HG02870 (cell line): ENCODE measurements around the gene SLC22A4.

ENCODE experiments used
- ATAC-seq: cut with Tn5 transposase; IDR thresholded peaks from one replicate; pipeline ENCODE4 v1.9.1; 2021; ENCODE audit warnings: mild to moderate bottlenecking, moderate library complexity; ENCODE audit not compliant: unreplicated experiment

The SLC22A4 gene

DNA sequence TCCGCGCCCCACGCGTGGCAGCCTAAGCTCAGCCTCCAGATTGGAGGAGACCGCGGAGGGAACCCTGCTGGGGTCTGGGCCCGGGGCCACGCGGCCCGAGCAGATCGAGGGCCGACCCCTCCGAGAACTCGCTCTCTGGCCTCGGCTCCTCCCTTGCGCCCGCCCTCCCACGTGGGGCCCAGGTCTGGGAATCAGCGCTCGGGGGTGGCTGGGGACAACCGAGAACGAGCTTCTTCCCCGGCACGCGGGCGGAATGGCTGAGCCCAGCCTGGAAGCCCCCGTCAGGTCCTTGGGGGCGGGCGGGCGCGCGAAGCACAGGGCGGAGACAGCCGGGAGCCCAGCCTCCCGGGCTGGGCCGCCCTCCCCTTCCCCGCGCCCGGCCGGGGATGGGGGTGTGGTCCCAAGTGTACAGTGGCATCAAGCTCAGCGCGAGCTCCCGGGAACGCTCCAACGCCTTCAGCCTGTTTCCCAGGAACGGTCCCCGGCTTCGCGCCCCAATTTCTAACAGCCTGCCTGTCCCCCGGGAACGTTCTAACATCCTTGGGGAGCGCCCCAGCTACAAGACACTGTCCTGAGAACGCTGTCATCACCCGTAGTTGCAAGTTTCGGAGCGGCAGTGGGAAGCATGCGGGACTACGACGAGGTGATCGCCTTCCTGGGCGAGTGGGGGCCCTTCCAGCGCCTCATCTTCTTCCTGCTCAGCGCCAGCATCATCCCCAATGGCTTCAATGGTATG is at the start of gene SLC22A4:
TSS of gene SLC22A4 (plus strand) at position 403 of the 736 bp plus-strand sequence. CDS start at position 626, 223 bp downstream.
- peak; percentile 67 for ATAC-seq

DNA sequence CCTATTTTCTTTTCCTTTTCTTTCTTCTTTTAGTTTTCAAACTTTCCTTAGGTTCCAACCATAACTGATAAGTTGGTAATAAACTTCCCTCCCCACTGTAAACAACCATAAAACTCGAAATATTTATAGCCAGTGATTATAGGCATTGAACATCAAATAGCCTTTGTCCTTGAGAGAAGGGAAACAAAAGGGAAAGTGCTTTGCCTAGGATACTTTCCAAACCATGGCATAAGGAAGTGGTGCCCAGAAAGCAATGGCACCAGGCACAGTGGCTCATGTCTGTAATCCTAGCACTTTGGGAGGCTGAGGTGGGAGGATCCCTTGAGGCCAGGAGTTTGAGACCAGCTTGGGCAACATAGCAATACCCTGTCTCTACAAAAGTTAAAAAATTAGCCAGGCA is 48.6 kb upstream of the SLC22A4 start:
- ATAC-seq: no peak

DNA sequence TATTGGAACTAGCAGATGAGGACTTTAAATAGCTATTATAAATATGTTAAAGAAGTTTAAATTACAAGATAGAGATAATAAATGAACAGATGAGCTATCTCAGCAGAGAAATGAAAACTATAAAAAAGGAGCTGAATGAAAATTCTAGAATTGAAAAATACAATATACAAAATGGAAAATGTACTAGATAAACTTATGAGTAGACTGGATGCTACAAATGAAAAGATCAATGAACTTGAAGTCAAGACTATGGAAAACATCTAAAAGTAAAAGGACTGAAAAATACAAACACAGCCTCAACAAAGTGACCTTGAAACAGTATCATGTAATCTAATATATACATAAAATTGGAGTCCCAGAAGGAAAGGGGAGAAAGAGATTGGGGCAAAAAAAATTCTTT is 47.4 kb upstream of the SLC22A4 start:
- ATAC-seq: no peak

DNA sequence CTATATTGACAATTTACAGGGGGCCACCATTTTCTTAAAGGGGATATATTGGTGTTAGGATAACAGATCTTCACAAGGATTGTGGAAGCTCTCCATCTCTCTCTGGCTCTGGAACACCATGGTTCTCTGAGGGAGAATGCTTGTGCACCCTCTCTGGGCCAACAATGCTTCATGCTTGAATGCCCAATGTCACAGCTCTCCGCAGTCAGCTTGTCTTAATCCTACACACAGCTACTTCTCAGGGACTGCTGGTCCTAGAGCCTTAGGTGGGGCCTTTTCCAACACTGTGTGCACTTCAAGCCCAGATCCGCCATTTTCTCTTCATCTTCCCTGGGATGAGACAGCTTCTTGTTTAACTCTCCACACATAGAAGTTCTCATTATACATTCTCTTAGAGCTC is 43.6 kb upstream of the SLC22A4 start:
- ATAC-seq: no peak

DNA sequence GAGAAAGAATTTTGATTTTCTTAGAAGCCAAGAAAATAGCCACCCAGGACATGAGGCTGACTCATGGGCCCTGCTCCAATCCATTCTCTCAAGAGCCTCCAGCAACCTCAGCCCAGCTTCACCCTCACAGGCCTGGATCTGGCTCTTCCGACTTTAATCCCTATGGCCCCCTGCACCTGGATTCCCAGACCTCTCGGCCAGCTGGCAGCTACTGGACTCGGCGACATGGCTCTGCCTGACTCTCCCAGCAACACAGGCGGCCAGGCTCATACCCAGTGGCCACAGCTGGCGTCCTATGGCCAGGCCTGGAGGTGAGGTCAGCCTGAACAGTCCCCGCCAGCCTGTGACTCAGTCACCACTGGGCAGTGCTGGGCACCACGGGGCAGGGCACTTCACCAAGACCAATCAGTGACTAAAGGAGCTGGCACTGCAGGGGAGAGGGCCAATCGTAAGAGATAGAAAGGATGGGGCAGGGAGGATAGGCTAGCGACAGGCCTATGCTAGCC is 42.9 kb upstream of the SLC22A4 start:
- ATAC-seq: no peak

DNA sequence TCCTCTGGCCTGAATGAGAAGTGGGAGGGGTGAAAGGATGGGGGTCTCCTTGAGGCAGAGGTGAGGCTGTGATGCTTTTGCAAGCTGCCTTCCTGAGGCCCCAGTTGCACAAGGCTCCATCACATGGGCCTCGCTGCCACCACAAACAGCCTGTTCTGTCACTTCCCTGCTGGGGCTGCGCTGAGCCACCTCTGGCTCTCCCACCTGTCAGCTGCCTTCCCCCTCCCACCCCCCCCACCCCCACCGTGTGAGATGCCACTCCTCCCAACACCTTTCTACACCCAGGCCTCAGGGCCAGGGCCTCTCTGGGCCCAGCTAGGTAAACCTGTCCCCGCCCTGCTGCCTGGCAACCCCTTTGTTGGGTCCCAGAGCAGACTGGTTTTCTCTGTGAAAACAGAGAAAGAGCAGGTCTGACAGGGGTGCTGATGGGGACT is 41.2 kb upstream of the SLC22A4 start:
- no peak for ATAC-seq

DNA sequence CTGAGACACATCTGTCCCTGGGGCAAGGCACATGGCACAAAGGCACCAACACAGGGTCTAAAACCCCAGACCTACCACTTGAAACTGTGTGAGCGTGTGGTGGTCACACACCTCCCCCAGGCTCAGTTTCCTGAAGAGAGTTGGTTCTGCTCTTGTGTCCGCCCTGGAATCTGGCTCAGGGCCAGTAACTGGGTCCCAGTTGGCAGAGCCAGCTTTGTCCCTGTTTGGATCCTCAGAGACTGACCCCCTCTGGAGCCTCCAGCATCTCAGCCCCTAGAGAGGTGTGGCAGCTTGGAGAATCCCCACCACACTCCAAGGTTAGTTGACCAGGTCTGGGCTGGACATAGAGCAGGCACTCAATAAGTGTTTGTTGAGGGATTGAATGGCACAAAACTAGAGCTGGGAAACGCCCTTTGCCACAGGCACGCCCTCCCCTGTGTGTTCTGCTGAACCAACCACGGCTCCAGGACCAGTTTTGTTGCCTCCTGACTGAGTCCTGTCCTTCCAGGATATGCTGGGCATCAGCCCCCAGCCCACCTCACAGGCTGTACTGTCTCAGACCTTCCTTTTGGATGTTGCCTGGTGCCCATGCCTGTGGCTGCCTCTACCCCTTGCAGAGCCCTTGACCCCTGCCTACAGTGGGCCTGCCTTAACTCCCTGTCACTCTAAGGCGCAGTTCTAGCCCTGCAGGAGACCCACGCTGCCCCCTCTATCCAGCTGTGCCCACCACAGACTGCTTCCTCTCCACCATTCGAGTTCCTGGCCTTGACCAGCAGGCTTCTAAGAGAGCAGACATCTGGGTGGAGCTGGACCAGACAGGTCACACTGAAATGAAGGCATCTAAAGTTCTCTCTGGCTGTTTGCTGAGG is 40.5 kb upstream of the SLC22A4 start:
- no peak for ATAC-seq

DNA sequence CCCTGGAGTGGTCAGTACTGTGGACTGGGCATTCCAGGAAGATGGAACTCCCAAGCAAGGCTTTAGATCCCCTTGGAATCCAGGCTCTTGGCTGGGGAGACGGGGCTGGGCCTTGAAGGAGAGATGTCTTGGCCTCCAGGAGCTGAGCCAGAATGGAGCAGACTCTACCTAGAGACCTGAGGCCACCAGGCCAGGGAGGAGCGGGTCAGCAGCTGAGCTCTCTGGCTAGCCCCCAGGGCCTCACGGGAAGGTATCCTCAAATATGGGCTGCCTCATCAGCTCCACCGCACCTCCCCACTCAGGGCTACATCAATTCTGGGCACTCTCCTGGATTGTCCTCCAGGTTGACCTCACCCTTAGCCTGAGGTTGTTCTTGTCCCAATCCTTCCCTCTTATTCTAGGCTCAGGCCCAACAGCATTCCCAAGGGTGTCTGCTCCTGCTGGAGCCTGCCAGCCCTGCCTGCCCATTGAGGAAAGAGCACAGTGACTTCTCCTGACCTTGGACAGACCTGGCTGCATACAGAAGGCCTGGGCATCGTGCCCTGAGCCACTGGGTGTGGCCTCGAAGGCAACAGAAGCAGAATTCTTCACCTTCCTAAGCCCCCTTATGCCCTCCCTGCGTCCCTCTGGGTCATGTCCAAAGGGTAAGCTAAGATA is 39.7 kb upstream of the SLC22A4 start:
- ATAC-seq: no peak

DNA sequence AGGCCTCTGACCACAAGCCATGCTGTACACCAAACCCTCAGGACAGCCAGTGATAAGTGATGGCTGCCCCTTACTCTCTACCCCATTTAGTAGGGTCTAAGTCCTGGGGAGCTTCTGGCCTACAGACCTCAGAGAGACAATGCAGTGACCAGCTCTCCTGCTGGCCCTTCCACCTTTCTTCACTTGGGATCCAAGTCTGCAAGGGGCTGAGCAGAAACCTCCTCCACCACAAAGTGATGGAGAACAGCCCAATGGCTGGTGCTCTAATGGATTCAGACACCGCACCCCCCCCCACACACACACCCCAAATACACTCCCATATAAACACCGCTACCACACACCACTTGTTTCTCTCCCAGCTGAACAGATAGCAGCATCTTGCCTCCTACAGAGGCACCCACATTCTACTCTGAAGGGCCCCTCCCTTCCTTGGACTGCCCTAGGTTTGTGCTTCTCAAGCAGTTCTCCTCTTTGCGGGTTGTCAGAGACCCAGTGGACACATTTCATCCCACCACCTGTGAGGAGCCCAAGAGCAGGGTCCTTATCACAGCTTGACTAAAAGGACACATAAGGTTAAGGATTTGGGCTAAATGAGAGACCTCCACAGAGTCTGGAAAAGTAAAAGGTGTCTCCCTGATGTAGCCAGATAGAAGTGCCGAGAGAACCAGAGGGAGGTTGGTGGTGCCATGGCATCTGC is 38.0 kb upstream of the SLC22A4 start:
- no peak for ATAC-seq

DNA sequence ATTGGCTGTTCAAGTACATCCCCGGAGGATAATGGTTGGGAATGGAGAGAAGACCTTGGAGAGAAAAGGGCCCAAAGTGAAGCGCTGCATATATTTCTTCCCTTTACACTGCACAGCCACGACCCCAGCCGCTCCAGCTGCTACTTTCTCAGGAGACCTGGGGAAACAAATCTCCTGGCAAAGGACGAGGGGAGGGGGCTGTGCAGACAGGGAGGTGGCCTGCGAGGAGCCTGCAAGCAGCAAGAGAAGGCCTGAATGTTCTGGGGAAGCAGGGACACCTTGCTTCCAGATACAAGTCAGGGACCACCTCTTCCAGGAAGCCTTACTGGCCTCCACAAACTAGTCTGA is 37.4 kb upstream of the SLC22A4 start:
- no peak for ATAC-seq

DNA sequence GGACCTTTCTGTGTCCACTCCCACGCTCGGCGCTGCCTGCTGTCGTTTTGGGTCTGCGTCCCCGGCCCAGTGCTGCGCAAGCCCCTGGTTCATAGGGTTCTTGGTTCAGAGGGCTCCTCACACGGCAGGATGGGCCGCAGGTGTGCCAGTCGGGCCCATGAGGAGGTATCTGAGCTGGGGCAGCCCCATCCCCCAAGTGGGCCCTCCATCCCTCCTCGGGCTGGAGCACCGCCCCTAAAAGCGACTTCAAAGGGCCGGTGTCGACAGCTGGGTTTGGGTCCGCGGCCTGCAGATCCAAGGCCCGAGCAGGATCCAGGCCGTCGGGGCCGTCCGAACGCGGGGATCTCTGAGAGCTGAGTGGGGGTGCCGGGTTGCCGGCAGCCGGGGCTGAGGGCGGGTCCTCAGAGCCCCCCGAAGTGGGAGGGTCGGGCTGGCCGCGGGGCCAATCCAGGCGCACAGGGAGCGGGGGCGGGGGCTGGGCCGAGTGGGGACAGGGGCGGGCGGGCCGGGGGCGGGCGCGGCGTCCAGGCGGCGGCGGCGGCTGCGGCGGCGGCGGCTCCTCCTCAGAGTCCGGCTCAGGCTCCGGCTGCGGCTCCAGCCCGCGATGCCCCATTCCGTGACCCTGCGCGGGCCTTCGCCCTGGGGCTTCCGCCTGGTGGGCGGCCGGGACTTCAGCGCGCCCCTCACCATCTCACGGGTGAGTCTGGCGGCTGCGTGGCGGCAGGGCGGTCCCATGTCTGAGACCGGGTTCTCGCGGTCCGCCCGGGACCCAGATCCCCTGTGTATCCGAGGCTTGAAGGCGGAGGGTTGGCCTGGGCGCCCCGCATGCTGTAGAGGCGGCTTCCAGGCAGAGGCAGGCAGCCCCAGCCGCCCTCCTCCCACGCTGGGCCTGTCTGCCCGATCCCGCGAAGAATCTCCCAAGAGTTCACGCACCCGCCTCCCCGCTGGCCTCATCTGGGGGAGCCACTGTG is 36.8 kb upstream of the SLC22A4 start, which contains the start of gene PDLIM4:
TSS of gene PDLIM4 (plus strand) at position 566 of the 971 bp plus-strand sequence. CDS start at position 605, 39 bp downstream.
- no peak for ATAC-seq

DNA sequence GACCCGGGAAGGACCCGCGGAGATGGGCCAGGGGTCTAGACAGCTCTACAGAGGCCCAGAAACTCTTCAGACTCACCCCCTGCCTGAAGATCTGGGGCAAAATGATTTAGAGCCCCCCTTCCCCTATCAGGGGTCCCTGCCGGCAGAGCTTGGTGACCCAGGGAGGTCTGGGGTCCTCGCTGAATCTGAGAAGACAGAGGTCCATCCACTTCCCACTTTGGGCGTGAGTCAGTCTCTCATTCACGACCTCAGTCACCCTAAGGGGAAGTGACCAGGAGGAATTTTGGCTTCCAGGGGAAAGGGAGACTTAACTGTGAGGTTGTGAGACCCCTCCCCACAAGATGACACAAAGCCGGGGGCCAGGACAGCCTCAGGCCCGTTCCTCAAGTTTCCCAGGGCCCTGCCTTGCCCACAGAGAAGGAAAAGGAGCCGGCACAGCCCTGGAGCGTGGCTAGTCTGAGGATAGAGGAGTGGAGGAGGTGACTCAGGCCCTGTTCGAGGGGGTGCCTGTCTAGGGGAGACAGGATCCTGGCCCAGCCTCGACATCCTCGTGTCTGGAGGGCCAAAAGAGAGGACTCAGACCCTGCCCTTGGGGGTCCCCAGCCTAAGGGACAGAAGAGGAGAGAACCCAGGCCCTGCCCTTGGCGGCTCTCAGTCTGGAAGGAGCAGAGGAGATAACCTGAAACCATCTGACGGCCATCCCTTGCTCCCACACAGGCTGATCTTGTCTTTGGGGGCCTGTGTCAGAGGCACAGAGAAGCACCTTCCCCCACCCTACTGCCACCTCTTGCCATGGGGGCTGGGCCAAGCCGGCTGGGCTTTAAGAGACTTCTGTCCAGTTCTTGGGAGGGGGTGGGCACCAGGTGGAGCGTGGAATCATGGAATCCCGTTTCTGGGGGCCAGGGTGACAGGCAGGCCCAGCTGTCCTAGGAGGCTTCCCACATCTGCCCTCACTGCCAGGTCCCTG is 35.8 kb upstream of the SLC22A4 start:
- no peak for ATAC-seq

DNA sequence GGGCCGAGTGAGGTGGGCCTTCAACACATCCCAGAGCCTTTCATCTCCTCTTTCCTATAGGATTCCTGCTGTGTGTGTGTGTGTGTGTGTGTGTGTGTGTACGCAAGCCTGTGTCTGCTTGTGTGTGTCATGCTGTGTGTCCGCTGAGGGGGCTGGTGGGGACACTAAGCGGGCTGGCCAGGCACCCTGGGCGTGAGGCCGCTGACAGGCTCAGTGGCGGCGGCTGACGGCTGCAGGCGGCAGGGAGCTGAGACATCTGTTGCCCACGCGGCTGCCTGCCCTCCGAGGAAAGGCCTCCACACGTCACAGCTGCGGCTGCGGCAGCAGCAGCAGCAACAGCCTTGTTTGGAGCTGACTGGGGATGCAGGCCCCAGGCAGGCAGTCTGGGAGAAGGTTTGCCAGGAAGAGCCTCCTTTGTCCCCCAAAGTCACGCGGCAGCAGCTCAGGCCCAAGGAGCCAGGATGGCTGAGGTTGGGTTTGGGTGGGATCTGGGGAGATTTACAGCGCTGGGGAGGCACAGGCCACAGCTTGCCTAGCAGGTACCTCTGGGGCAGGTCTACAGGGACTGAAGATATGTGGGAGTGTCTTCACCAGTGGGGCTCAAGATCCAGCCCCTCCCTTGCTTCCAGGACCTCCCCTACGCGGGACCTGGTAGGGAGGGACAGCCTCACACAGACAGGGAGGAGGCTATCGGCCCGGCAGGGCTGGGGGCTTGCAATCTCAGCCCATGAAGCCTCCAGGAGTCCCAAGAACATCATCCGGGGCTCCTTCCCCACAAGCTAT is 34.9 kb upstream of the SLC22A4 start:
- ATAC-seq: no peak

DNA sequence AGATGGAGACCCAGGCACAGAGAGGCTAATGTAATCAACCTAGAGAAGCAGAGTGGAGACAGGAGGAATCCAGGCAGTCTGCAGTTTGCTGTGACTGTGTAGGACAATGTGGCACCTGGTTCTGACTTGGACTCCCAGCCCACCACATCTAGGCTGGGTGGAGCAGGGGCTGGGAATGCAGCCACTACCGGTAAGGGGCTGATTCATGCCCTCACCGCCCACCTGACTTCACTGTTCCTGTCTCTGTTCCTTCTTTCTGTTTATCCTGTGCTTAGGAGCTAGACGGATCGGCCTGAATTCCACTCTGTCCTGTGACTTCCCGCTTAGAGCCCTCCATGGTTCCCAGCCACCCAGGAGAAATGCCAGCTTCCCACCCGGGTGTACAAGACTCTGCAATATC is 34.1 kb upstream of the SLC22A4 start:
- ATAC-seq: no peak

DNA sequence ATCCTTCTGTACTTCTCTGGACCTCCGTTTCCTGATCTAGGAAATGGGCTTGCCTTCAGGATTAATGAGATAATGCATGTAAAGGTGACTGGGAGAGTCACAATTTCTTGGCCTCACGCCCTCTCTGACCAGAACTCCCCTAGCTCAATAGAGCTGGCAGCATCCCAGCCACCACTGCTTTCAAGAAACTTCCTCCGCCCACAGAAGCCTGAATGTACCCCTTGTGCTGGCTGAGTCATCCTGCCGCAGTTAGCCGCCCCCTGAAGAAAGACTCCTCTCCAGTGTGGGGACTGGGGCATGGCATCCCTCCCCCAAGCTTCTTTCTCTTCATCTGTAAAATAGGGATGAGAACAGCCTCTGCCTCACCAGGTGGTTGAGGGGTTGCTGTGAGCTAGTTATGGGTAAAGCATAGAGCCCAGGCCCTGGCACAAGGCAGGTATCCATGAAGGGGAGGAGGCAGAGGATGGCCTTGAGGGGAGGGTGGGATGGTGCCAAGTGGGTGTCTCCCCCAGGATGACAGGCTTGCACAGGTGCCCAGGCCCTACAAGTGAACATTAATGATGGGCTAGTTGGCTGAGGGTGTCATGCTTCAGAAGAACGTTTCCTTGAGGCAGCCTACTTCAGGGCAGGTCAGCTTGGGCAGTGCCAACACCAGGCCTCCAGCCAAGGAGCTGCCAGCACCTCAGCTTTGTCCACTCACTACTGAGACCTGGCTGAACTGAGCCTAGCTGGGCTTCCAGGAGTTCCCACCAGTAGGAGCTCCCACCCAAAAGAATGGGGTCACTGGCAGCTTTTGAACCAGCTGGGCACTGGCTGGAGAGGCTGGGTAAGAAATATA is 33.3 kb upstream of the SLC22A4 start:
- no peak for ATAC-seq

DNA sequence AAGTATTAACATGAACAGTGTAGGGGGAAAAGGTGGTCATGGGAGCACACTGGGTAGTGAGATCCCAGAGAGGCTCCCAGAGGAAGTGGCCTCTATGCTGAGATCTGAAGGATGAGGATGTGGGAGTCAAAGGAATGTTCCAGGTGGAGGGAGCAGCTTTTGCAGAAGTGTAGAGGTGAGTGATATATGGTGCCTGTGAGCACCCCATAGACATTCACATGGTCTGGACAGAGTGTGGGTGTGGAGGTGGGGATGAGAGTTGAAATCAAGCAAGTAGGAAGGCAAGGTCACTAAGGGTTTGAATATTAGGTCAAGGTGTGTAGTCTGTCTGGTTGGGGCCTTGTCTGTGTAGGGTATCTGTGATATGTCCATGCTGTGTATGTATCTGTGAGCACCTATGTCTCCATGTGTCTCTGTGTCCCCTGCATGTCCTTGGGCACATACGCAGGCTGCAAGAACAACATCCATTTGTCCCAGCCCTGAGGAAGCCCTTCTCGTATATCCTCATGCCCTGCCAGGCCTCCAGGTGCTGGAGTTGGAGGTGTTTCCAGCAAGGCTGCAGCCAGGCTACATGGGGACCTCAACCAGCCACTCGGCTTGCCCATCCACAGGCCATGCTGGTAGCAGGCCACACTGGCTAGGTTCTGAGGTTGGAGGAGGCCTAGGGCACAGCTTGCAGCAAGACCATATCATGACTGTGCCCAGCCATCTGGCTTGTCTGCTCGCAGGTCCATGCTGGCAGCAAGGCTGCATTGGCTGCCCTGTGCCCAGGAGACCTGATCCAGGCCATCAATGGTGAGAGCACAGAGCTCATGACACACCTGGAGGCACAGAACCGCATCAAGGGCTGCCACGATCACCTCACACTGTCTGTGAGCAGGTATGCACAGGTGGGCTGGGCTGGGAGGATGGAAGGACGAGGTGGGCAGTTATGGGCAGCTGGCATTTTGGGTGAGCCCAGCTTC is 32.0 kb upstream of the SLC22A4 start:
- no peak for ATAC-seq
